Endodermal cell (in vitro differentiated cells): ENCODE data around the gene PCDHA1. TPM values are rescaled to one million over a fixed set of nuclear protein-coding genes. Genes with fewer than 3 reads are reported as not detected.
"Not testable (repeated sequence)": the region's sequence is repeated elsewhere in the genome, so short reads cannot be mapped to it uniquely, and the experiment has no call there.

Experiments
- DNase-seq: peaks from one replicate; pipeline ENCODE4 v3.0.0-alpha.2; 2017
- H3K27ac ChIP-seq: 2 replicates; pipeline ENCODE4 v1.5.1; 2013; ENCODE audit warnings: mild to moderate bottlenecking, low read depth, low read length, moderate library complexity
- H3K27me3 ChIP-seq: 2 replicates; pipeline ENCODE4 v1.6.1; 2013; ENCODE audit warnings: mild to moderate bottlenecking, low read length, moderate library complexity; ENCODE audit not compliant: insufficient read depth, control insufficient read depth, poor library complexity, severe bottlenecking
- H3K36me3 ChIP-seq: 2 replicates; pipeline ENCODE4 v1.7.0; 2013; ENCODE audit warnings: mild to moderate bottlenecking, low read length, moderate library complexity; ENCODE audit not compliant: control insufficient read depth, insufficient read depth
- H3K4me1 ChIP-seq: one replicate; pipeline ENCODE4 v1.7.0; 2013; ENCODE audit warnings: low read length; ENCODE audit not compliant: control insufficient read depth, insufficient read depth
- H3K4me3 ChIP-seq: 2 replicates; pipeline ENCODE4 v1.5.1; 2013; ENCODE audit warnings: mild to moderate bottlenecking, low read length, moderate library complexity
- H3K9ac ChIP-seq: 2 replicates; pipeline ENCODE4 v1.6.1; 2013; ENCODE audit warnings: mild to moderate bottlenecking, low read length, moderate library complexity; ENCODE audit not compliant: poor library complexity, severe bottlenecking; ENCODE audit errors: extremely low read depth
- H3K9me3 ChIP-seq: 2 replicates; pipeline ENCODE4 v1.6.1; 2013; ENCODE audit warnings: mild to moderate bottlenecking, low read length, moderate library complexity; ENCODE audit not compliant: control insufficient read depth
- H3K27ac Mint-ChIP-seq: 2 replicates; pipeline ENCODE4 v1.8.0; 2020; ENCODE audit warnings: mixed read lengths
- H3K27me3 Mint-ChIP-seq: 2 replicates; pipeline ENCODE4 v1.8.0; 2021; ENCODE audit warnings: mild to moderate bottlenecking, mixed read lengths; ENCODE audit not compliant: insufficient read depth
- H3K36me3 Mint-ChIP-seq: 2 replicates; pipeline ENCODE4 v1.8.0; 2020; ENCODE audit warnings: low read depth, mixed read lengths
- H3K4me1 Mint-ChIP-seq: 2 replicates; pipeline ENCODE4 v1.8.0; 2020; ENCODE audit warnings: mixed read lengths
- H3K4me3 Mint-ChIP-seq: 2 replicates; pipeline ENCODE4 v1.8.0; 2020; ENCODE audit warnings: mild to moderate bottlenecking, moderate library complexity, mixed read lengths
- H3K9me3 Mint-ChIP-seq: 2 replicates; pipeline ENCODE4 v1.8.0; 2020; ENCODE audit warnings: mild to moderate bottlenecking, mixed read lengths
- WGBS, 2 experiments: methylation state at CpG; one replicate each; pipeline versions ENCODE4 v1.1.5 to v1.1.7; 2013; ENCODE audit warnings: missing lambda C conversion rate in 2 of 2, mixed read lengths in 1 of 2; ENCODE audit not compliant: insufficient coverage in 1 of 2, insufficient read length in 1 of 2; 5-methylcytosine and 5-hydroxymethylcytosine counted together
- total RNA-seq, 2 donors: library from RNA; stranded (reverse); fragmentation: NEBNext Ultra II Directional in 1 of 2; extraction: Animal tissue kit (Norgen Biotek cat#: 25700) in 1 of 2; gene quantifications; 2 replicates in 1 of 2; 3 replicates in 1 of 2; pipeline ENCODE4 v1.2.1, GENCODE V29; 2021
- TF ChIP-seq, protein P1 (sequence below): fragments of 200-600 bp; sonication (generic); conservative IDR thresholded peaks from 2 replicates; pipeline ENCODE4 v1.5.0; 2021; ENCODE audit warnings: antibody characterized with exemption, mild to moderate bottlenecking

The PCDHA1 gene
- total RNA-seq, 2 donors from 2014 or later, result 0.18 to 2.9 TPM

DNA sequence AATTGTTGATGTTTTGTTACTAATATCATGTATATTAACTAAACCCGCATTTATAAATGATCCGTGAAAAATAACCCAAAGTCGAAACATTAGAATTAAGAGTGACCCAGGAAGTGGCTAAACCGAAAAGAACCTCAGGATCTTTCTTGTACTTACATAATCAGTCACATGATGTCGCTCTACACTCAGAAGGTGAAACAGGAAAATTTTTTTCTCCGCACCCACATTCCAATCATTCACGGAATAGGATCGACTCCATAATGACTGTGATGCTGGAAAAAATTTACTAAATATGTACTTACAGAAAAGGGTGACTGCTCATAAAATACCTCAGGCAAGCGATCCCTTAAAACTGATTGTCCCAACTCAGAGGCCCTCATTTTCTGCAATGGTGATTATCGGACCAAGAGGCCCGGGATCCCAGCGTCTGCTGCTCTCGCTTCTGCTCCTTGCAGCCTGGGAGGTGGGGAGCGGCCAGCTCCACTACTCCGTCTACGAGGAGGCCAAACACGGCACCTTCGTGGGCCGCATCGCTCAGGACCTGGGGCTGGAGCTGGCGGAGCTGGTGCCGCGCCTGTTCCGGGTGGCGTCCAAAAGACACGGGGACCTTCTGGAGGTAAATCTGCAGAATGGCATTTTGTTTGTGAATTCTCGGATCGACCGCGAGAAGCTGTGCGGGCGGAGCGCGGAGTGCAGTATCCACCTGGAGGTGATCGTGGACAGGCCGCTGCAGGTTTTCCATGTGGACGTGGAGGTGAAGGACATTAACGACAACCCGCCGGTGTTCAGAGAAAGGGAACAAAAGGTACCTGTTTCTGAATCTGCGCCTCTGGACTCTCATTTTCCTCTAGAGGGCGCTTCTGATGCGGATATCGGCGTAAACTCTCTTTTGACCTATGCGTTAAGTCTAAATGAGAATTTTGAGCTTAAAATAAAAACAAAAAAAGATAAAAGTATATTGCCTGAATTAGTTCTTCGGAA is 89.4 kb downstream of the PCDHA1 start, which contains the start of gene PCDHA12:
PCDHA12 (plus strand) TSS at position 224 of the 981 bp plus-strand sequence; CDS start at position 389, 165 bp downstream.
- Mint-ChIP-seq H3K36me3 (peaks cover 30% of the 10 kb centered on the region), H3K27me3 (no peaks in the 10 kb centered on the region), H3K27ac (peak within 1 kb of the TSS; percentile 98), H3K4me1 (peaks cover 8% of the 10 kb centered on the region), H3K9me3 (peaks cover 6% of the 10 kb centered on the region), H3K4me3 (peak within 1 kb of the TSS; percentile 97)
- Histone ChIP-seq H3K4me1 (no peaks in the 10 kb centered on the region), H3K9ac (peak within 1 kb of the TSS; percentile 50), H3K27ac (no peak within 1 kb of the TSS), H3K27me3 (no peaks in the 10 kb centered on the region), H3K4me3 (peak within 1 kb of the TSS; percentile 35), H3K9me3 (no peaks in the 10 kb centered on the region), H3K36me3 (peaks cover 17% of the 10 kb centered on the region)
- 84% methylated on average over 24 to 47 of the region's 47 CpGs for whole genome bisulfite sequencing, 2 experiments
- TF ChIP-seq, protein P1, sequence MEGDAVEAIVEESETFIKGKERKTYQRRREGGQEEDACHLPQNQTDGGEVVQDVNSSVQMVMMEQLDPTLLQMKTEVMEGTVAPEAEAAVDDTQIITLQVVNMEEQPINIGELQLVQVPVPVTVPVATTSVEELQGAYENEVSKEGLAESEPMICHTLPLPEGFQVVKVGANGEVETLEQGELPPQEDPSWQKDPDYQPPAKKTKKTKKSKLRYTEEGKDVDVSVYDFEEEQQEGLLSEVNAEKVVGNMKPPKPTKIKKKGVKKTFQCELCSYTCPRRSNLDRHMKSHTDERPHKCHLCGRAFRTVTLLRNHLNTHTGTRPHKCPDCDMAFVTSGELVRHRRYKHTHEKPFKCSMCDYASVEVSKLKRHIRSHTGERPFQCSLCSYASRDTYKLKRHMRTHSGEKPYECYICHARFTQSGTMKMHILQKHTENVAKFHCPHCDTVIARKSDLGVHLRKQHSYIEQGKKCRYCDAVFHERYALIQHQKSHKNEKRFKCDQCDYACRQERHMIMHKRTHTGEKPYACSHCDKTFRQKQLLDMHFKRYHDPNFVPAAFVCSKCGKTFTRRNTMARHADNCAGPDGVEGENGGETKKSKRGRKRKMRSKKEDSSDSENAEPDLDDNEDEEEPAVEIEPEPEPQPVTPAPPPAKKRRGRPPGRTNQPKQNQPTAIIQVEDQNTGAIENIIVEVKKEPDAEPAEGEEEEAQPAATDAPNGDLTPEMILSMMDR, result peak; percentile 86
- peak; percentile 76 for DNase-seq

GRCh38 chr5:140876541-140877261 is 90.8 kb downstream of the PCDHA1 start:
- Mint-ChIP-seq H3K36me3 (peaks cover 21% of the 10 kb centered on the region), H3K4me3 (peak overlapping the region; percentile 97)
- not testable (repeated sequence) for H3K4me3 ChIP-seq, H3K27ac Mint-ChIP-seq, H3K27ac ChIP-seq, H3K4me1 Mint-ChIP-seq, H3K4me1 ChIP-seq, H3K27me3 Mint-ChIP-seq, H3K9me3 ChIP-seq, H3K9me3 Mint-ChIP-seq, H3K9ac ChIP-seq, H3K27me3 ChIP-seq
- H3K36me3 ChIP-seq, result peaks cover 21% of the 10 kb centered on the region
- peak; percentile 37 for DNase-seq
- WGBS, 2 experiments, result 96 to 99% methylated on average over 57 to 80 of the region's 80 CpGs

GRCh38 chr5:140877262-140877581 is 91.3 kb downstream of the PCDHA1 start:
- Histone ChIP-seq H3K4me3 (no peak overlapping the region), H3K27ac (no peak overlapping the region), H3K9ac (no peak overlapping the region), H3K27me3 (no peaks in the 10 kb centered on the region), H3K4me1 (no peaks in the 10 kb centered on the region), H3K36me3 (peaks cover 25% of the 10 kb centered on the region), H3K9me3 (no peaks in the 10 kb centered on the region)
- no peaks in the 10 kb centered on the region for H3K27me3 Mint-ChIP-seq
- H3K36me3 Mint-ChIP-seq, result peaks cover 23% of the 10 kb centered on the region
- H3K4me1 Mint-ChIP-seq, result peaks cover 8% of the 10 kb centered on the region
- no peak for DNase-seq
- WGBS, 2 experiments, result 96 to 97% methylated on average over 26 to 37 of the region's 37 CpGs
- no peak overlapping the region for H3K4me3 Mint-ChIP-seq
- TF ChIP-seq, protein P1, result no peak
- H3K27ac Mint-ChIP-seq, result no peak overlapping the region
- no peaks in the 10 kb centered on the region for H3K9me3 Mint-ChIP-seq
